ENCODE measurements around the gene SLC25A21.

DNA sequence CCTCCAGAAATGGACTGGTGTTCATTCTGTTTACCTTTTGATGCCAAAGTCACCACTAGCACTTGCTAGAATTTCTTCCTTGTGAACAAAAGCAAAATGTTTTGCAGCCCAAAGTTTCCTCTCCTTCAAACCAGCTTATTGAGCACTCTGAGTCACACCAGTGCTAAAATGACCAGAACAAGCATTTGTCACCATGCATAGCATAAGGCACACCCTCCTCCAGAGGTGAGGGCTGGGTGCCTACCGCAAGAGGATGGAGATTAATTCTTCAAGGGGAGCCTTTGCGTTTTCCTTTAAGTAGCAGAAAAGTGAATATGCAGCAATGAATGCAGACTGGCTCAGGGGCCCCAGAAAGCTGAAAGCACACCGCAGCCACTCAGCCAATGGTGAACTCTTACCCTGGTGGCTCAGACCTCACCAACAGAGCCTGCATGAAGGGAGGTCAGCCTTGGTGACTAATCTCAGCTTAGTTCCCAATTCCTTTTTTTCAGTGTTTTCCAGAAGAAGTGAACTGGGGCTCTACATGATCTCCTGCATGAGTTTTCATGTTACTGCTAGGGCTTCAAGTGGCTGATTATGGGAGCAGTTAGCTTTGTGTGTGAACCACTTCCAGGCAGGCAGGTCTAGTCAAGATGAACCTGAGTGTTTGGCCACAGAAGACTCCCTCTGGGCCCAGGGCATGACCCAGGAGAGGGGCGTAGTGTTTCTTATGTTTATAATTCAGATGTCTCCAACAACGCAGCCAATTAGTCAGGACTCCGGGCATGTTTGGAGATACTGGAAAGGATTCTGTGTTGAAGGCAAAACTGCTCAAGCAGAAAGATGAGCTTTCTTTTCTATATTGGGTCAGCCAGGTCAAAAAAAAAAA lies 414.4 kb downstream of the SLC25A21 start:
- TF ChIP-seq, protein P1, sequence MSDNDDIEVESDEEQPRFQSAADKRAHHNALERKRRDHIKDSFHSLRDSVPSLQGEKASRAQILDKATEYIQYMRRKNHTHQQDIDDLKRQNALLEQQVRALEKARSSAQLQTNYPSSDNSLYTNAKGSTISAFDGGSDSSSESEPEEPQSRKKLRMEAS (IDR thresholded peaks at IDR 0.05), result no peak
- TF ChIP-seq, protein P2, sequence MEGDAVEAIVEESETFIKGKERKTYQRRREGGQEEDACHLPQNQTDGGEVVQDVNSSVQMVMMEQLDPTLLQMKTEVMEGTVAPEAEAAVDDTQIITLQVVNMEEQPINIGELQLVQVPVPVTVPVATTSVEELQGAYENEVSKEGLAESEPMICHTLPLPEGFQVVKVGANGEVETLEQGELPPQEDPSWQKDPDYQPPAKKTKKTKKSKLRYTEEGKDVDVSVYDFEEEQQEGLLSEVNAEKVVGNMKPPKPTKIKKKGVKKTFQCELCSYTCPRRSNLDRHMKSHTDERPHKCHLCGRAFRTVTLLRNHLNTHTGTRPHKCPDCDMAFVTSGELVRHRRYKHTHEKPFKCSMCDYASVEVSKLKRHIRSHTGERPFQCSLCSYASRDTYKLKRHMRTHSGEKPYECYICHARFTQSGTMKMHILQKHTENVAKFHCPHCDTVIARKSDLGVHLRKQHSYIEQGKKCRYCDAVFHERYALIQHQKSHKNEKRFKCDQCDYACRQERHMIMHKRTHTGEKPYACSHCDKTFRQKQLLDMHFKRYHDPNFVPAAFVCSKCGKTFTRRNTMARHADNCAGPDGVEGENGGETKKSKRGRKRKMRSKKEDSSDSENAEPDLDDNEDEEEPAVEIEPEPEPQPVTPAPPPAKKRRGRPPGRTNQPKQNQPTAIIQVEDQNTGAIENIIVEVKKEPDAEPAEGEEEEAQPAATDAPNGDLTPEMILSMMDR (IDR thresholded peaks at IDR 0.05), result no peak
